ENCODE data around the gene CD244. TPM values are rescaled to one million over a fixed set of nuclear protein-coding genes. Genes with fewer than 3 reads are reported as not detected.

The CD244 gene
- total RNA-seq, 2 experiments from 2014 or later = not detected

DNA sequence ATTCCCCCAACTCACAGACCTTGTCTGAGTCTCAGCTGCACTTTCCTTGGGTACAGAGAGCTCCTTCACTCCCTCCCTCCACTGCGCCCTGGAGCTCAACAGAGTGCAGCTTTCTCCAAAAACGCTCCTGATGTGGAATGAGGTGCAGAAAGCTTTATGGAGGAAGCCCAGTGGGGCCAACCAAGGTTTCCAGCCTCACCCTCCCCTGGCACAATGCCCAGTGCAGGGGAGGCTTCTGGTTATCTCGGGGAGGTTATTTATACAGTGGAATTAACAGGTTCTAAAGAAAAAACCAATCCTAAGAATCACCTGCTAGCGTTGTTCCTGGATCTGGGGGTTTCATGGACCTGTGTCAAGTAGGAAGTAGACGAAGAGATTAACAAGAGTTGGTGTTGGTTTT lies 22.4 kb upstream of the CD244 start, which contains the start of gene ITLN1:
Gene ITLN1, minus strand, starts transcription at position 139 of the 400 bp plus-strand sequence. CDS start 303 bp downstream, outside the sequence.
- no peaks in the 10 kb centered on the region for H3K4me1 ChIP-seq (ENCODE audit: insufficient read depth, low read length, poor library complexity, severe bottlenecking)
- no peaks in the 10 kb centered on the region for H4K20me1 ChIP-seq (ENCODE audit: insufficient read depth, low read length)
- no peaks in the 10 kb centered on the region for H3K79me2 ChIP-seq (ENCODE audit: insufficient read depth, low read depth, low read length)
- H3K36me3 ChIP-seq (ENCODE audit: insufficient read depth, low read length) = no peaks in the 10 kb centered on the region
- intact Hi-C loops (cut with micrococcal nuclease; ENCODE audit: unreplicated experiment) = no loop called here
- CTCF ChIA-PET (ENCODE audit: unreplicated experiment) = interaction anchor here (0.9 kb wide), 1 partner anchor 67 kb away, joined by 3 read pairs; no protein-coding TSS in a partner anchor
- TF ChIP-seq EZH2phosphoT487 (IDR thresholded peaks at IDR 0.05; ENCODE audit: borderline replicate concordance, low read depth, low read length) = no peak
- TF ChIP-seq, protein P1, sequence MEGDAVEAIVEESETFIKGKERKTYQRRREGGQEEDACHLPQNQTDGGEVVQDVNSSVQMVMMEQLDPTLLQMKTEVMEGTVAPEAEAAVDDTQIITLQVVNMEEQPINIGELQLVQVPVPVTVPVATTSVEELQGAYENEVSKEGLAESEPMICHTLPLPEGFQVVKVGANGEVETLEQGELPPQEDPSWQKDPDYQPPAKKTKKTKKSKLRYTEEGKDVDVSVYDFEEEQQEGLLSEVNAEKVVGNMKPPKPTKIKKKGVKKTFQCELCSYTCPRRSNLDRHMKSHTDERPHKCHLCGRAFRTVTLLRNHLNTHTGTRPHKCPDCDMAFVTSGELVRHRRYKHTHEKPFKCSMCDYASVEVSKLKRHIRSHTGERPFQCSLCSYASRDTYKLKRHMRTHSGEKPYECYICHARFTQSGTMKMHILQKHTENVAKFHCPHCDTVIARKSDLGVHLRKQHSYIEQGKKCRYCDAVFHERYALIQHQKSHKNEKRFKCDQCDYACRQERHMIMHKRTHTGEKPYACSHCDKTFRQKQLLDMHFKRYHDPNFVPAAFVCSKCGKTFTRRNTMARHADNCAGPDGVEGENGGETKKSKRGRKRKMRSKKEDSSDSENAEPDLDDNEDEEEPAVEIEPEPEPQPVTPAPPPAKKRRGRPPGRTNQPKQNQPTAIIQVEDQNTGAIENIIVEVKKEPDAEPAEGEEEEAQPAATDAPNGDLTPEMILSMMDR (conservative IDR thresholded peaks at IDR 0.05; ENCODE audit: low read length) = no peak
- H3K27ac ChIP-seq (ENCODE audit: low read depth, low read length, poor library complexity, severe bottlenecking) = no peak within 1 kb of the TSS
- no peak within 1 kb of the TSS for H3K4me3 ChIP-seq (ENCODE audit: low read depth, low read length, poor library complexity, severe bottlenecking)
- H2AFZ ChIP-seq (ENCODE audit: low read length) = peak within 1 kb of the TSS; percentile 87
- POLR2A ChIA-PET = interaction anchor here (1.1 kb wide), 1 partner anchor 9 kb away, joined by 3 read pairs; no protein-coding TSS in a partner anchor
- H3K9me2 ChIP-seq (ENCODE audit: insufficient read depth, low read length) = no peaks in the 10 kb centered on the region
- no TSS peak for BruUV-seq (replicated peaks)
- H3K9me3 ChIP-seq (ENCODE audit: low read length) = no peaks in the 10 kb centered on the region
- no peak within 1 kb of the TSS for H3K4me2 ChIP-seq (ENCODE audit: low read length)
- DNase-seq (ENCODE audit: low spot score) = no peak

GRCh38 chr1:160884579-160884978 lies 21.9 kb upstream of the CD244 start:
- Histone ChIP-seq H3K4me3 (ENCODE audit: low read depth, low read length, poor library complexity, severe bottlenecking) (no peak overlapping the region), H4K20me1 (ENCODE audit: insufficient read depth, low read length) (no peaks in the 10 kb centered on the region), H3K4me1 (ENCODE audit: insufficient read depth, low read length, poor library complexity, severe bottlenecking) (no peaks in the 10 kb centered on the region), H3K27ac (ENCODE audit: low read depth, low read length, poor library complexity, severe bottlenecking) (no peak overlapping the region), H3K4me2 (ENCODE audit: low read length) (no peak overlapping the region), H3K9me2 (ENCODE audit: insufficient read depth, low read length) (no peaks in the 10 kb centered on the region), H3K79me2 (ENCODE audit: insufficient read depth, low read depth, low read length) (no peaks in the 10 kb centered on the region), H2AFZ (ENCODE audit: low read length) (peak overlapping the region; percentile 87), H3K36me3 (ENCODE audit: insufficient read depth, low read length) (no peaks in the 10 kb centered on the region), H3K9me3 (ENCODE audit: low read length) (no peaks in the 10 kb centered on the region)
- peak; percentile 44 for DNase-seq (ENCODE audit: low spot score)
- TF ChIP-seq, protein P1 (conservative IDR thresholded peaks at IDR 0.05; ENCODE audit: low read length) = peak; percentile 66
- no peak for TF ChIP-seq EZH2phosphoT487 (IDR thresholded peaks at IDR 0.05; ENCODE audit: borderline replicate concordance, low read depth, low read length)
- ChIA-PET POLR2A (interaction anchor here (1.1 kb wide), 1 partner anchor 9 kb away, joined by 3 read pairs; no protein-coding TSS in a partner anchor), CTCF (ENCODE audit: unreplicated experiment) (no interaction called here)
- BruUV-seq (replicated peaks) = no TSS peak
- intact Hi-C loops (cut with micrococcal nuclease; ENCODE audit: unreplicated experiment) = no loop called here
